ENCODE results near the gene DYRK1A.

The DYRK1A gene

DNA sequence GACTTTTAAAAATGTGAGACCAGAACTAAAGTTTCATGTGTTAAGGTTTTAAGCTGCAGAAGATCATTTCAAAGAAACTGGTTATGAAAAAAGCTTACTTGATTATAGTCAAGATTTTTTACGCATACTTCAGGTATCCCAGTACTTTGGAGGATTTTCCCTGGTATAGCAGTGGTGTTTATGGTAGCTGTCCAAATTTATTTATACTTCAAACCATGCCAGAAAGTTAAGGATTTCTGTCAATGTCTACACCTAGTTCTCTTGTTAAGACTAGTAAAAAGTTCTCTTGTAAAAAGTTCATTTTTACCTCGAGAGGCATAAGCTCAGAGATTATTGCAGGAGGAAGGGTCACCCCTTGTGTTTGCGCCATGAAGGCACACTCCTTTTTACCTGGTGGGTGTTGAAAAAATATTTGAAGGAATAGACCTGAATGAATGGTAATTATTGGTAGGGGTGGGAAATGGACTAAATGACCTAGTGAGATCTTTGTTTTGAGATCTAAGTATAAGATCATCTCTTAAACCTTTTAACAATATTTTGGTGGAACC lies 2.8 kb downstream of the DYRK1A start:
- Histone ChIP-seq H3K27me3 (ENCODE audit: low read length) (no peaks in the 10 kb centered on the region), H3K4me2 (ENCODE audit: low read depth, low read length, poor library complexity, severe bottlenecking) (peak overlapping the region; percentile 92), H3K27ac (ENCODE audit: low read depth, low read length) (peak overlapping the region; percentile 18; the same call in 1 of the 2 replicates), H3K36me3 (ENCODE audit: low read length) (no peaks in the 10 kb centered on the region), H3K9me3 (ENCODE audit: insufficient read depth, low read length) (no peaks in the 10 kb centered on the region), H3K9me2 (replicated peaks; ENCODE audit: insufficient read depth, low read length) (no peaks in the 10 kb centered on the region), H3K4me3 (ENCODE audit: insufficient read depth, low read length, poor library complexity, severe bottlenecking) (peak overlapping the region; percentile 92), H3K9ac (ENCODE audit: low read length) (peak overlapping the region; percentile 97), H3K79me2 (ENCODE audit: insufficient read depth, low read length) (peaks cover 72% of the 10 kb centered on the region), H4K20me1 (ENCODE audit: low read depth, low read length) (peaks cover 57% of the 10 kb centered on the region), H3F3A (ENCODE audit: insufficient read depth) (peaks cover 19% of the 10 kb centered on the region), H2AFZ (ENCODE audit: low read depth, low read length, severe bottlenecking) (no peak overlapping the region)
- no peak for TF ChIP-seq EZH2phosphoT487 (conservative IDR thresholded peaks at IDR 0.05; ENCODE audit: low read length)
- TF ChIP-seq, protein P1, sequence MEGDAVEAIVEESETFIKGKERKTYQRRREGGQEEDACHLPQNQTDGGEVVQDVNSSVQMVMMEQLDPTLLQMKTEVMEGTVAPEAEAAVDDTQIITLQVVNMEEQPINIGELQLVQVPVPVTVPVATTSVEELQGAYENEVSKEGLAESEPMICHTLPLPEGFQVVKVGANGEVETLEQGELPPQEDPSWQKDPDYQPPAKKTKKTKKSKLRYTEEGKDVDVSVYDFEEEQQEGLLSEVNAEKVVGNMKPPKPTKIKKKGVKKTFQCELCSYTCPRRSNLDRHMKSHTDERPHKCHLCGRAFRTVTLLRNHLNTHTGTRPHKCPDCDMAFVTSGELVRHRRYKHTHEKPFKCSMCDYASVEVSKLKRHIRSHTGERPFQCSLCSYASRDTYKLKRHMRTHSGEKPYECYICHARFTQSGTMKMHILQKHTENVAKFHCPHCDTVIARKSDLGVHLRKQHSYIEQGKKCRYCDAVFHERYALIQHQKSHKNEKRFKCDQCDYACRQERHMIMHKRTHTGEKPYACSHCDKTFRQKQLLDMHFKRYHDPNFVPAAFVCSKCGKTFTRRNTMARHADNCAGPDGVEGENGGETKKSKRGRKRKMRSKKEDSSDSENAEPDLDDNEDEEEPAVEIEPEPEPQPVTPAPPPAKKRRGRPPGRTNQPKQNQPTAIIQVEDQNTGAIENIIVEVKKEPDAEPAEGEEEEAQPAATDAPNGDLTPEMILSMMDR (IDR thresholded peaks at IDR 0.05; ENCODE audit: insufficient read depth, low read length, poor library complexity, severe bottlenecking), result no peak

DNA sequence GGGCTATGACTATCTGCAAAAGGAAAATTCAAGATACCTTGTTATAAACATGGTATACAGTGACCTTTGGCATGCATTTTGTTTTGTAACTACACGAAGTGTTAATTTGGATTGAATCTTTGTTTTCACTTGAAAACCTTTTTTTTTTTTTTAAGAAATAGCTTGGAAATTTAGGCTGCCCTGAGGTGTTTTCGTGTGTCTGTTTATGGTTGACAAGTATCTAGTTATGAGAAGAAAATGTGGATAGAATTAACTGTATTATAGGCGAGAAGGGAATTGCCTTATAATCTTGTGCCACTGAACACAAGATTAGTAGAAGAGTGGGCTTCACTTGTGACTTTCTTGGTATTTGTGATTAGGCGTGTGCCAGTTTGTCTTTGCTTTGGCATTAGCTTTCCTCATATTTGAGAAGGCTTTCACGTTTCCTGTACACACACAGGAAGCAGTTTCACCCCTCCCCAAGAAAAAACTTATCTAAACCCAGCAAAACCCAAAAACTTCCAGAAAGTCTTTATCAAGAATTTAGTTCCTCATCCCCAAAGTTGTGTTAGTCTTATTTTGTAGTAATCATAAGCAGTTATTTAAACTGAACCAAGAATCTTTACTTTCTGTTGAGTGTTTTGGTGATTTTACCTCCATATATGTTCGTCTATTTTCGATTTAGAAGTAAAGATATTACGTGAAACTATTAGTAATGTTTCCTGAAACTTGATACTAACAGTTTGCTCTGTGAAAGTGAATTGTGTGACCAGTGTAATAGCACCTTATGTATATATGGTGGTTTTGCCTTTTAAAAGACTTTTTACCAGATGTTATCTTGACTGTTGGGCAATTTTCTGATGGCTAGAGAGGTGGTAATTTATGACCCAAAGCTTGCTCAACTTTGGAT lies 3.8 kb downstream of the DYRK1A start:
- Histone ChIP-seq H3K27me3 (ENCODE audit: low read length) (no peaks in the 10 kb centered on the region), H3F3A (ENCODE audit: insufficient read depth) (peaks cover 12% of the 10 kb centered on the region), H2AFZ (ENCODE audit: low read depth, low read length, severe bottlenecking) (no peak overlapping the region), H3K9me3 (ENCODE audit: insufficient read depth, low read length) (no peaks in the 10 kb centered on the region), H3K9ac (ENCODE audit: low read length) (peak overlapping the region; percentile 97), H4K20me1 (ENCODE audit: low read depth, low read length) (peaks cover 57% of the 10 kb centered on the region), H3K9me2 (replicated peaks; ENCODE audit: insufficient read depth, low read length) (no peaks in the 10 kb centered on the region), H3K36me3 (ENCODE audit: low read length) (no peaks in the 10 kb centered on the region), H3K79me2 (ENCODE audit: insufficient read depth, low read length) (peaks cover 82% of the 10 kb centered on the region), H3K27ac (ENCODE audit: low read depth, low read length) (peak overlapping the region; percentile 18; the same call in 1 of the 2 replicates), H3K4me3 (ENCODE audit: insufficient read depth, low read length, poor library complexity, severe bottlenecking) (peak overlapping the region; percentile 92), H3K4me2 (ENCODE audit: low read depth, low read length, poor library complexity, severe bottlenecking) (peak overlapping the region; percentile 92)
- no peak for TF ChIP-seq EZH2phosphoT487 (conservative IDR thresholded peaks at IDR 0.05; ENCODE audit: low read length)

DNA sequence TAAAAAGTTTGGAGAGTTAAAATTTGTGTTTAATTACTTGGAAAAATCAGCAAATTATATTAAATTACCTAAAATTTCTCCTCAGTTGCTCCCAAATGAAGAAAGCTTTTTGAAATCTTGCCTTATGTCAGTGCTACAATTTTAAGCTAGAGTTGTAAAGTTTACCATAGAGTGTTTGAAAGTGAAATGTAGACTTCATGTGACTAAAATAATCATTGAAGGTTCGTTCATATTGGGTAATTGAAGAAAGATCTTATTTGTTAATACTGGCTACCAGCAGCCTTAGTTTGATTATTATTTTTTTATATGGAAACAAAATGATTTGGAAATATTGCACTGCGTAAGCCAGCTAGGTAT lies 4.4 kb downstream of the DYRK1A start:
- no peak for TF ChIP-seq EZH2phosphoT487 (conservative IDR thresholded peaks at IDR 0.05; ENCODE audit: low read length)
- TF ChIP-seq, protein P1 (IDR thresholded peaks at IDR 0.05; ENCODE audit: insufficient read depth, low read length, poor library complexity, severe bottlenecking), result no peak

More for the DNA sequence above, 4.4 kb downstream of the DYRK1A start:
- no peak overlapping the region for H3K9ac ChIP-seq (ENCODE audit: low read length)
- H3K9me2 ChIP-seq (replicated peaks; ENCODE audit: insufficient read depth, low read length), result no peaks in the 10 kb centered on the region
- peaks cover 57% of the 10 kb centered on the region for H4K20me1 ChIP-seq (ENCODE audit: low read depth, low read length)
- H3F3A ChIP-seq (ENCODE audit: insufficient read depth), result peaks cover 11% of the 10 kb centered on the region
- peaks cover 88% of the 10 kb centered on the region for H3K79me2 ChIP-seq (ENCODE audit: insufficient read depth, low read length)
- H3K36me3 ChIP-seq (ENCODE audit: low read length), result no peaks in the 10 kb centered on the region
- H3K4me2 ChIP-seq (ENCODE audit: low read depth, low read length, poor library complexity, severe bottlenecking), result peak overlapping the region; percentile 92
- H2AFZ ChIP-seq (ENCODE audit: low read depth, low read length, severe bottlenecking), result no peak overlapping the region
- H3K27me3 ChIP-seq (ENCODE audit: low read length), result no peaks in the 10 kb centered on the region
- peak overlapping the region; percentile 92 for H3K4me3 ChIP-seq (ENCODE audit: insufficient read depth, low read length, poor library complexity, severe bottlenecking)
- H3K9me3 ChIP-seq (ENCODE audit: insufficient read depth, low read length), result no peaks in the 10 kb centered on the region
- H3K27ac ChIP-seq (ENCODE audit: low read depth, low read length), result peak overlapping the region; percentile 18; the same call in 1 of the 2 replicates
